GM23338 (cell line): ENCODE results near the gene GP1BB.

Source experiments
- CREB1 ChIP-seq: fragments of 250-450 bp; sonication (Bioruptor Pico); IDR thresholded peaks from 2 replicates; pipeline ENCODE4 v1.5.0; 2020; ENCODE audit warnings: low read depth, mild to moderate bottlenecking, moderate library complexity
- CTCF ChIP-seq, 2 experiments: fragments of 200-600 bp in 1 of 2; sonication (generic) in 1 of 2; conservative IDR thresholded peaks; 2 replicates each; pipeline versions ENCODE4 v1.5.1 to v1.6.1; 2016 to 2017; ENCODE audit warnings: antibody characterized with exemption in 2 of 2, low read depth in 2 of 2, mild to moderate bottlenecking in 2 of 2, moderate library complexity in 1 of 2
- ETS1 ChIP-seq: IDR thresholded peaks from 2 replicates; pipeline ENCODE4 v1.6.1; 2016; ENCODE audit warnings: antibody characterized with exemption
- EZH2 ChIP-seq: fragments of 200-600 bp; sonication (generic); IDR thresholded peaks from one replicate; pipeline ENCODE4 v1.8.0; 2017; ENCODE audit warnings: antibody characterized with exemption, mild to moderate bottlenecking, low read depth; ENCODE audit not compliant: unreplicated experiment
- EZH2phosphoT487 ChIP-seq: fragments of 200-600 bp; sonication (generic); IDR thresholded peaks from one replicate; pipeline ENCODE4 v1.8.1; 2018; ENCODE audit warnings: antibody characterized with exemption; ENCODE audit not compliant: unreplicated experiment
- JUNB ChIP-seq: IDR thresholded peaks from one replicate; pipeline ENCODE4 v1.6.1; 2016; ENCODE audit warnings: antibody characterized with exemption; ENCODE audit not compliant: unreplicated experiment
- NANOG ChIP-seq: IDR thresholded peaks from 2 replicates; pipeline ENCODE4 v1.6.1; 2016; ENCODE audit warnings: antibody characterized with exemption, borderline replicate concordance
- POLR2AphosphoS5 ChIP-seq: IDR thresholded peaks from 2 replicates; pipeline ENCODE4 v1.6.1; 2016; ENCODE audit warnings: antibody characterized with exemption, low read depth
- REST ChIP-seq: IDR thresholded peaks from one replicate; pipeline ENCODE4 v1.6.1; 2018; ENCODE audit warnings: antibody characterized with exemption; ENCODE audit not compliant: unreplicated experiment
- ZNF114 ChIP-seq: fragments of 250-450 bp; sonication (Bioruptor Pico); IDR thresholded peaks from 2 replicates; pipeline ENCODE4 v1.5.0; 2020; ENCODE audit warnings: mild to moderate bottlenecking, moderate library complexity
- ZNF331 ChIP-seq: fragments of 250-450 bp; sonication (Bioruptor Pico); IDR thresholded peaks from 2 replicates; pipeline ENCODE4 v1.5.0; 2020; ENCODE audit warnings: low read depth, mild to moderate bottlenecking, moderate library complexity

- no peak for TF ChIP-seq CTCF (conservative IDR thresholded peaks at IDR 0.05; ENCODE audit: low read depth in 2 of 2)
- no peak for TF ChIP-seq EZH2phosphoT487
- TF ChIP-seq EZH2: no peak
- TF ChIP-seq CREB1 (CRISPR knock-in tag): no peak
- no peak for TF ChIP-seq POLR2AphosphoS5
- TF ChIP-seq JUNB: no peak
- TF ChIP-seq ETS1: no peak
- no peak for TF ChIP-seq REST
- no peak for TF ChIP-seq NANOG
- TF ChIP-seq ZNF114: no peak
- TF ChIP-seq ZNF331 (CRISPR knock-in tag): no peak
Measured at GRCh38 chr22:19707347-19708290, 15.7 kb upstream of the GP1BB start.
